K562 (cell line): Measurements from ENCODE around the gene PKLR. TPM values are rescaled to one million over a fixed set of nuclear protein-coding genes. Genes with fewer than 3 reads are reported as not detected.

Experiments
- CCNT2 ChIP-seq: IDR thresholded peaks from 2 replicates; pipeline ENCODE4 v1.6.1; 2011; ENCODE audit warnings: borderline replicate concordance, low read depth, mild to moderate bottlenecking, moderate library complexity, mixed read lengths, low read length; ENCODE audit not compliant: insufficient read length; ENCODE audit errors: extremely low read depth
- CXXC5 ChIP-seq: fragments of 250-450 bp; sonication (Bioruptor Pico); IDR thresholded peaks from 2 replicates; pipeline ENCODE4 v1.8.0; 2022; ENCODE audit warnings: inconsistent platforms, mild to moderate bottlenecking, moderate library complexity
- DDX20 ChIP-seq: fragments of 450-650 bp; IDR thresholded peaks from 2 replicates; pipeline ENCODE4 v1.6.1; 2016; ENCODE audit warnings: missing genetic modification characterization, low read depth, mild to moderate bottlenecking, missing compliant biosample characterization, moderate library complexity
- DEAF1 ChIP-seq: fragments of 450-650 bp; formaldehyde crosslinking; IDR thresholded peaks from 2 replicates; pipeline ENCODE4 v1.4.0; 2020; ENCODE audit warnings: mild to moderate bottlenecking, moderate library complexity
- FOSL1 ChIP-seq: fragments of 200-800 bp; sonication (Bioruptor generic); conservative IDR thresholded peaks from 2 replicates; pipeline ENCODE4 v1.6.1; 2016; ENCODE audit warnings: missing genetic modification characterization, missing compliant biosample characterization
- JUNB ChIP-seq: fragments of 450-650 bp; formaldehyde crosslinking; conservative IDR thresholded peaks from 2 replicates; pipeline ENCODE4 v1.4.0; 2020; ENCODE audit warnings: mild to moderate bottlenecking
- NELFE ChIP-seq: IDR thresholded peaks from 2 replicates; pipeline ENCODE4 v1.6.1; 2011; ENCODE audit warnings: mild to moderate bottlenecking; ENCODE audit not compliant: insufficient read depth, insufficient read length
- NFIC ChIP-seq: fragments of 450-650 bp; IDR thresholded peaks from 2 replicates; pipeline ENCODE4 v1.6.1; 2017; ENCODE audit warnings: mild to moderate bottlenecking, inconsistent platforms
- PTBP1 ChIP-seq: fragments of 200-400 bp; formaldehyde crosslinking; IDR thresholded peaks from 2 replicates; pipeline ENCODE4 v1.6.1; 2017; ENCODE audit warnings: low read depth, low read length
- TEAD1 ChIP-seq, 2 experiments: fragments of 450-650 bp in 1 of 2; sonication (generic) in 1 of 2; formaldehyde crosslinking; IDR thresholded peaks; 2 replicates each; pipeline versions ENCODE4 v1.4.0 to v1.8.0; 2020 to 2022; ENCODE audit warnings: mild to moderate bottlenecking in 2 of 2, missing genetic modification reagents in 1 of 2
- ZC3H8 ChIP-seq: fragments of 450-650 bp; IDR thresholded peaks from 2 replicates; pipeline ENCODE4 v1.6.1; 2017
- ZNF165 ChIP-seq: fragments of 250-450 bp; sonication (Bioruptor Pico); IDR thresholded peaks from 2 replicates; pipeline ENCODE4 v1.4.0; 2020; ENCODE audit warnings: borderline replicate concordance
- ZNF41 ChIP-seq: fragments of 250-450 bp; sonication (Bioruptor Pico); conservative IDR thresholded peaks from 2 replicates; pipeline ENCODE4 v1.4.0; 2020; ENCODE audit warnings: mild to moderate bottlenecking
- ZNF551 ChIP-seq: fragments of 250-450 bp; sonication (Bioruptor Pico); IDR thresholded peaks from 2 replicates; pipeline ENCODE4 v1.5.0; 2021; ENCODE audit warnings: mild to moderate bottlenecking, moderate library complexity
- ZNF609 ChIP-seq: sonication (generic); formaldehyde crosslinking; IDR thresholded peaks from 2 replicates; pipeline ENCODE4 v1.8.1; 2023; ENCODE audit warnings: missing genetic modification reagents, mild to moderate bottlenecking, borderline replicate concordance
- ZNF785 ChIP-seq: fragments of 250-450 bp; sonication (Bioruptor Pico); IDR thresholded peaks from 2 replicates; pipeline ENCODE4 v1.4.0; 2020; ENCODE audit warnings: mild to moderate bottlenecking
- polyA plus RNA-seq, 8 experiments: library from polyadenylated mRNA; depleted of rRNA in 4 of 8; stranded (reverse) in 5 of 8; unstranded in 3 of 8; fragments of >200 nt; fragmentation: Nextera tagmentation in 2 of 8; fragmentation: Illumina TruSeq in 1 of 8; extraction: Ambion mirVana in 2 of 8; extraction: Trizol in 1 of 8; gene quantifications; 2 replicates each; pipeline versions ENCODE4 v1.2.1 to v1.2.3, GENCODE V29; 2011 to 2014; ENCODE audit warnings: inconsistent platforms in 1 of 8, missing spikeins in 1 of 8
- total RNA-seq, 7 experiments: library from RNA; depleted of rRNA in 6 of 7; stranded (reverse); fragments of >200 nt in 6 of 7; fragmentation: Illumina TruSeq in 2 of 7; extraction: Trizol in 2 of 7; gene quantifications; 2 replicates each; pipeline versions ENCODE4 v1.2.1 to v1.2.3, GENCODE V29; 2011 to 2021; ENCODE audit warnings: low replicate concordance in 1 of 7
- TF ChIP-seq, protein P1 (sequence below): fragments of 450-650 bp; IDR thresholded peaks from 2 replicates; pipeline ENCODE4 v1.6.1; 2014; ENCODE audit warnings: low read depth, mild to moderate bottlenecking, moderate library complexity, borderline replicate concordance

PKLR gene
- total and polyA plus RNA-seq, 9 of the 15 experiments (the other 6 are each of a cell fraction or from before 2014, with no cell fraction given) = 10.7 to 78.4 (median 38.2) TPM

- no peak for TF ChIP-seq ZNF609 (CRISPR knock-in tag)
- TF ChIP-seq ZNF551 = no peak
- TF ChIP-seq ZNF785 (CRISPR knock-in tag) = no peak
- peak in 1 of 2 experiments; percentile 68; a peak in 1 of 4 replicates for TF ChIP-seq TEAD1 (CRISPR knock-in tag; IDR thresholded peaks at IDR 0.05)
- no peak for TF ChIP-seq ZNF165
- TF ChIP-seq JUNB (CRISPR knock-in tag) = no peak
- no peak for TF ChIP-seq DEAF1 (CRISPR knock-in tag)
- no peak for TF ChIP-seq FOSL1 (tag)
- TF ChIP-seq NFIC = no peak
- TF ChIP-seq CCNT2 = no peak
- TF ChIP-seq, protein P1, sequence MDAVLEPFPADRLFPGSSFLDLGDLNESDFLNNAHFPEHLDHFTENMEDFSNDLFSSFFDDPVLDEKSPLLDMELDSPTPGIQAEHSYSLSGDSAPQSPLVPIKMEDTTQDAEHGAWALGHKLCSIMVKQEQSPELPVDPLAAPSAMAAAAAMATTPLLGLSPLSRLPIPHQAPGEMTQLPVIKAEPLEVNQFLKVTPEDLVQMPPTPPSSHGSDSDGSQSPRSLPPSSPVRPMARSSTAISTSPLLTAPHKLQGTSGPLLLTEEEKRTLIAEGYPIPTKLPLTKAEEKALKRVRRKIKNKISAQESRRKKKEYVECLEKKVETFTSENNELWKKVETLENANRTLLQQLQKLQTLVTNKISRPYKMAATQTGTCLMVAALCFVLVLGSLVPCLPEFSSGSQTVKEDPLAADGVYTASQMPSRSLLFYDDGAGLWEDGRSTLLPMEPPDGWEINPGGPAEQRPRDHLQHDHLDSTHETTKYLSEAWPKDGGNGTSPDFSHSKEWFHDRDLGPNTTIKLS = no peak; the same call in 1 of the 2 replicates
- TF ChIP-seq ZC3H8 = no peak
- TF ChIP-seq NELFE = no peak
- no peak for TF ChIP-seq ZNF41
- no peak for TF ChIP-seq DDX20
- no peak for TF ChIP-seq PTBP1
- TF ChIP-seq CXXC5 = peak; percentile 58
Observed at GRCh38 chr1:155324037-155324716, 22.9 kb upstream of the PKLR start (continued).
